HepG2 (cell line): ENCODE data around the gene MAMSTR. TPM values are rescaled to one million over a fixed set of nuclear protein-coding genes. Genes with fewer than 3 reads are reported as not detected.
A peak's percentile ranks its signal among the peaks of the same experiment; 100 is the strongest.

Experiments
- CSRNP2 ChIP-seq: sonication (generic); formaldehyde crosslinking; conservative IDR thresholded peaks from 2 replicates; pipeline ENCODE4 v1.8.0; 2022; ENCODE audit warnings: low read depth, missing genetic modification reagents
- E2F5 ChIP-seq: sonication (generic); formaldehyde crosslinking; conservative IDR thresholded peaks from 2 replicates; pipeline ENCODE4 v1.4.0; 2020; ENCODE audit warnings: missing genetic modification reagents
- EHMT2 ChIP-seq: fragments of 200-600 bp; sonication (generic); IDR thresholded peaks from 2 replicates; pipeline ENCODE4 v1.7.0; 2017; ENCODE audit warnings: antibody characterized with exemption, low read depth, low read length, borderline replicate concordance
- IKZF4 ChIP-seq: sonication (generic); formaldehyde crosslinking; IDR thresholded peaks from 2 replicates; pipeline ENCODE4 v1.5.1; 2020; ENCODE audit warnings: borderline replicate concordance, mild to moderate bottlenecking, low read depth, missing genetic modification reagents; ENCODE audit errors: not compliant biosample characterization
- IRF2 ChIP-seq: IDR thresholded peaks from 2 replicates; pipeline ENCODE4 v1.6.1; 2018; ENCODE audit warnings: missing genetic modification reagents, missing compliant biosample characterization
- NONO ChIP-seq, 2 experiments: fragments of 450-650 bp in 1 of 2; sonication (generic) in 1 of 2; formaldehyde crosslinking in 1 of 2; IDR thresholded peaks in 1 of 2; conservative IDR thresholded peaks in 1 of 2; 2 replicates each; pipeline versions ENCODE4 v1.6.1 to v1.8.0; 2017 to 2022; ENCODE audit warnings: mild to moderate bottlenecking in 1 of 2, missing genetic modification reagents in 1 of 2, moderate library complexity in 1 of 2
- POLR2G ChIP-seq: fragments of 200-400 bp; formaldehyde crosslinking; IDR thresholded peaks from 2 replicates; pipeline ENCODE4 v1.6.1; 2018; ENCODE audit warnings: mild to moderate bottlenecking, low read depth, low read length, moderate library complexity
- SMAD1 ChIP-seq: sonication (generic); formaldehyde crosslinking; IDR thresholded peaks from 2 replicates; pipeline ENCODE4 v1.4.0; 2020; ENCODE audit warnings: missing genetic modification reagents, low read depth, mild to moderate bottlenecking, borderline replicate concordance
- TCF12 ChIP-seq, 2 experiments: fragments of 450-650 bp in 1 of 2; sonication (generic) in 1 of 2; formaldehyde crosslinking in 1 of 2; IDR thresholded peaks; 2 replicates each; pipeline versions ENCODE4 v1.6.1 to v1.8.0; 2017 to 2022; ENCODE audit warnings: antibody characterized with exemption in 1 of 2, mild to moderate bottlenecking in 1 of 2, missing genetic modification reagents in 1 of 2, moderate library complexity in 1 of 2
- ZNF274 ChIP-seq: sonication (generic); formaldehyde crosslinking; IDR thresholded peaks from 2 replicates; pipeline ENCODE4 v1.5.1; 2020; ENCODE audit warnings: mild to moderate bottlenecking, missing genetic modification reagents
- ZNF562 ChIP-seq: sonication (generic); formaldehyde crosslinking; IDR thresholded peaks from 2 replicates; pipeline ENCODE4 v1.8.0; 2022; ENCODE audit warnings: missing genetic modification reagents, borderline replicate concordance
- ZNF770 ChIP-seq: sonication (generic); formaldehyde crosslinking; IDR thresholded peaks from 2 replicates; pipeline ENCODE4 v1.5.0; 2020; ENCODE audit warnings: mild to moderate bottlenecking, missing genetic modification reagents
- ZNF883 ChIP-seq: sonication (generic); formaldehyde crosslinking; IDR thresholded peaks from 2 replicates; pipeline ENCODE4 v1.5.1; 2020; ENCODE audit warnings: mild to moderate bottlenecking, missing genetic modification reagents; ENCODE audit errors: not compliant biosample characterization
- polyA plus RNA-seq, 8 experiments: library from polyadenylated mRNA; depleted of rRNA in 3 of 8; stranded (reverse) in 7 of 8; unstranded in 1 of 8; fragments of >200 nt; fragmentation: Illumina TruSeq in 4 of 8; extraction: Trizol in 4 of 8; gene quantifications; 2 replicates each; pipeline versions ENCODE4 v1.2.1 to v1.2.3, GENCODE V29; 2011 to 2016; ENCODE audit warnings: low read depth in 4 of 8, missing spikeins in 1 of 8, mixed read lengths in 1 of 8; ENCODE audit not compliant: insufficient read depth in 1 of 8
- total RNA-seq, 5 experiments: library from RNA; depleted of rRNA; stranded (reverse); fragments of >200 nt; fragmentation: Illumina TruSeq; extraction: Trizol; gene quantifications; 2 replicates each; pipeline ENCODE4 v1.2.3, GENCODE V29; 2016; ENCODE audit warnings: low read depth in 1 of 5
- TF ChIP-seq, protein P1 (sequence below): sonication (generic); formaldehyde crosslinking; IDR thresholded peaks from 2 replicates; pipeline ENCODE4 v1.4.0; 2020; ENCODE audit warnings: missing genetic modification reagents
- TF ChIP-seq, protein P2 (sequence below): sonication (generic); IDR thresholded peaks from 2 replicates; pipeline ENCODE4 v1.6.1; 2016; ENCODE audit warnings: low read depth, borderline replicate concordance
- TF ChIP-seq, protein P3 (sequence below): sonication (generic); formaldehyde crosslinking; IDR thresholded peaks from 2 replicates; pipeline ENCODE4 v1.4.0; 2020; ENCODE audit warnings: missing genetic modification reagents, mild to moderate bottlenecking, borderline replicate concordance
- TF ChIP-seq, protein P4 (sequence below): sonication (generic); formaldehyde crosslinking; IDR thresholded peaks from 2 replicates; pipeline ENCODE4 v1.4.0; 2020; ENCODE audit warnings: mild to moderate bottlenecking, missing genetic modification reagents

Gene MAMSTR
- total and polyA plus RNA-seq, 2 of the 13 experiments (the other 11 are each of a cell fraction or from before 2014, with no cell fraction given): 2.2 to 2.4 TPM

- TF ChIP-seq CSRNP2 (CRISPR knock-in tag): no peak; the same call in 1 of the 2 replicates
- TF ChIP-seq, protein P1, sequence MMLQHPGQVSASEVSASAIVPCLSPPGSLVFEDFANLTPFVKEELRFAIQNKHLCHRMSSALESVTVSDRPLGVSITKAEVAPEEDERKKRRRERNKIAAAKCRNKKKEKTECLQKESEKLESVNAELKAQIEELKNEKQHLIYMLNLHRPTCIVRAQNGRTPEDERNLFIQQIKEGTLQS (CRISPR knock-in tag): no peak
- TF ChIP-seq ZNF883 (CRISPR knock-in tag): no peak
- TF ChIP-seq, protein P2, sequence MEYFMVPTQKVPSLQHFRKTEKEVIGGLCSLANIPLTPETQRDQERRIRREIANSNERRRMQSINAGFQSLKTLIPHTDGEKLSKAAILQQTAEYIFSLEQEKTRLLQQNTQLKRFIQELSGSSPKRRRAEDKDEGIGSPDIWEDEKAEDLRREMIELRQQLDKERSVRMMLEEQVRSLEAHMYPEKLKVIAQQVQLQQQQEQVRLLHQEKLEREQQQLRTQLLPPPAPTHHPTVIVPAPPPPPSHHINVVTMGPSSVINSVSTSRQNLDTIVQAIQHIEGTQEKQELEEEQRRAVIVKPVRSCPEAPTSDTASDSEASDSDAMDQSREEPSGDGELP: no peak
- no peak for TF ChIP-seq NONO (IDR thresholded peaks at IDR 0.05)
- TF ChIP-seq NONO (CRISPR knock-in tag; conservative IDR thresholded peaks at IDR 0.05): peak; percentile 52
- peak; percentile 95 for TF ChIP-seq ZNF562 (CRISPR knock-in tag)
- no peak for TF ChIP-seq IRF2 (CRISPR knock-in tag)
- TF ChIP-seq POLR2G: peak; percentile 76
- peak; percentile 73 for TF ChIP-seq ZNF770 (CRISPR knock-in tag)
- TF ChIP-seq SMAD1 (CRISPR knock-in tag): no peak
- no peak for TF ChIP-seq TCF12 (IDR thresholded peaks at IDR 0.05)
- TF ChIP-seq TCF12 (CRISPR knock-in tag; IDR thresholded peaks at IDR 0.05): no peak
- peak; percentile 59; the same call in 1 of the 2 replicates for TF ChIP-seq ZNF274 (CRISPR knock-in tag)
- TF ChIP-seq IKZF4: peak; percentile 97
- no peak for TF ChIP-seq E2F5 (CRISPR knock-in tag)
- TF ChIP-seq, protein P3, sequence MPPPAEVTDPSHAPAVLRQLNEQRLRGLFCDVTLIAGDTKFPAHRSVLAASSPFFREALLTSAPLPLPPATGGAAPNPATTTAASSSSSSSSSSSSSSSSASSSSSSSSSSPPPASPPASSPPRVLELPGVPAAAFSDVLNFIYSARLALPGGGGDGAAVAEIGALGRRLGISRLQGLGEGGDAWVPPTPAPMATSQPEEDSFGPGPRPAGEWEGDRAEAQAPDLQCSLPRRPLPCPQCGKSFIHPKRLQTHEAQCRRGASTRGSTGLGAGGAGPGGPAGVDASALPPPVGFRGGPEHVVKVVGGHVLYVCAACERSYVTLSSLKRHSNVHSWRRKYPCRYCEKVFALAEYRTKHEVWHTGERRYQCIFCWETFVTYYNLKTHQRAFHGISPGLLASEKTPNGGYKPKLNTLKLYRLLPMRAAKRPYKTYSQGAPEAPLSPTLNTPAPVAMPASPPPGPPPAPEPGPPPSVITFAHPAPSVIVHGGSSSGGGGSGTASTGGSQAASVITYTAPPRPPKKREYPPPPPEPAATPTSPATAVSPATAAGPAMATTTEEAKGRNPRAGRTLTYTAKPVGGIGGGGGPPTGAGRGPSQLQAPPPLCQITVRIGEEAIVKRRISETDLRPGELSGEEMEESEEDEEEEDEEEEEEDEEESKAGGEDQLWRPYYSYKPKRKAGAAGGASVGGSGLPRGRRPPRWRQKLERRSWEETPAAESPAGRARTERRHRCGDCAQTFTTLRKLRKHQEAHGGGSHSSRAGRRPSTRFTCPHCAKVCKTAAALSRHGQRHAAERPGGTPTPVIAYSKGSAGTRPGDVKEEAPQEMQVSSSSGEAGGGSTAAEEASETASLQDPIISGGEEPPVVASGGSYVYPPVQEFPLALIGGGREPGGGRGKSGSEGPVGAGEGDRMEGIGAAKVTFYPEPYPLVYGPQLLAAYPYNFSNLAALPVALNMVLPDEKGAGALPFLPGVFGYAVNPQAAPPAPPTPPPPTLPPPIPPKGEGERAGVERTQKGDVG (CRISPR knock-in tag): no peak
- TF ChIP-seq EHMT2: no peak
- TF ChIP-seq, protein P4, sequence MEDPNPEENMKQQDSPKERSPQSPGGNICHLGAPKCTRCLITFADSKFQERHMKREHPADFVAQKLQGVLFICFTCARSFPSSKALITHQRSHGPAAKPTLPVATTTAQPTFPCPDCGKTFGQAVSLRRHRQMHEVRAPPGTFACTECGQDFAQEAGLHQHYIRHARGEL: no peak
Observed at GRCh38 chr19:48738557-48739403, 19.3 kb upstream of the MAMSTR start (continued).
